Epithelial cell of proximal tubule (primary cell): ENCODE measurements around the gene SH3GL2. TPM values are rescaled to one million over a fixed set of nuclear protein-coding genes. Genes with fewer than 3 reads are reported as not detected.

Source experiments
- DNase-seq: peaks from one replicate; pipeline ENCODE4 v3.0.0-alpha.2; 2011; ENCODE audit warnings: low read depth
- H3K4me3 ChIP-seq: 2 replicates; pipeline ENCODE4 v1.5.1; 2011; ENCODE audit warnings: low read depth, mild to moderate bottlenecking, low read length
- total RNA-seq: library from RNA; depleted of rRNA; stranded (reverse); fragments of >200 nt; gene quantifications from 2 replicates; pipeline ENCODE4 v1.2.3, GENCODE V29; 2015
- TF ChIP-seq, protein P1 (sequence below): conservative IDR thresholded peaks from 2 replicates; pipeline ENCODE4 v1.5.1; 2012; ENCODE audit warnings: low read depth, mild to moderate bottlenecking, low read length

Gene SH3GL2
- total RNA-seq, 1 donor from 2014 or later = 3.4 TPM

DNA sequence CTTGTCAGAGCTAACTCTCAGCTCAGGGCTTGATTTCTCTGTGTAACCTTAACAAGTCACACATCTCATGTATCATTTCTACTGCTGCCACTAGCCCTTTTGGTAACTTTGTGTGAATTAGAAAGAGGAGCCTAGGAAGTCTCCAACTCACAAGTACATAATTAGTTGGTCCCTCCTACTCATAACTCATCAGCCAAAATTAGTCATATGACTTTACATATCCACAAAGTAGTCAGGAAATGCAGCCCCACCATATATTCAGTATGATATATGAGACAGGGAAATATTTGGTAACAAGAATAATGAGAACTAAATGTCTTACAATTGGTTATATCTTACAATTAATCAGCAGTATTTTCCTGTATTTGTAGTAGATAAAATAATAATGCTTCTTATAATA is 250.2 kb downstream of the SH3GL2 start:
- H3K4me3 ChIP-seq = no peak overlapping the region
- TF ChIP-seq, protein P1, sequence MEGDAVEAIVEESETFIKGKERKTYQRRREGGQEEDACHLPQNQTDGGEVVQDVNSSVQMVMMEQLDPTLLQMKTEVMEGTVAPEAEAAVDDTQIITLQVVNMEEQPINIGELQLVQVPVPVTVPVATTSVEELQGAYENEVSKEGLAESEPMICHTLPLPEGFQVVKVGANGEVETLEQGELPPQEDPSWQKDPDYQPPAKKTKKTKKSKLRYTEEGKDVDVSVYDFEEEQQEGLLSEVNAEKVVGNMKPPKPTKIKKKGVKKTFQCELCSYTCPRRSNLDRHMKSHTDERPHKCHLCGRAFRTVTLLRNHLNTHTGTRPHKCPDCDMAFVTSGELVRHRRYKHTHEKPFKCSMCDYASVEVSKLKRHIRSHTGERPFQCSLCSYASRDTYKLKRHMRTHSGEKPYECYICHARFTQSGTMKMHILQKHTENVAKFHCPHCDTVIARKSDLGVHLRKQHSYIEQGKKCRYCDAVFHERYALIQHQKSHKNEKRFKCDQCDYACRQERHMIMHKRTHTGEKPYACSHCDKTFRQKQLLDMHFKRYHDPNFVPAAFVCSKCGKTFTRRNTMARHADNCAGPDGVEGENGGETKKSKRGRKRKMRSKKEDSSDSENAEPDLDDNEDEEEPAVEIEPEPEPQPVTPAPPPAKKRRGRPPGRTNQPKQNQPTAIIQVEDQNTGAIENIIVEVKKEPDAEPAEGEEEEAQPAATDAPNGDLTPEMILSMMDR = no peak
- DNase-seq = no peak

DNA sequence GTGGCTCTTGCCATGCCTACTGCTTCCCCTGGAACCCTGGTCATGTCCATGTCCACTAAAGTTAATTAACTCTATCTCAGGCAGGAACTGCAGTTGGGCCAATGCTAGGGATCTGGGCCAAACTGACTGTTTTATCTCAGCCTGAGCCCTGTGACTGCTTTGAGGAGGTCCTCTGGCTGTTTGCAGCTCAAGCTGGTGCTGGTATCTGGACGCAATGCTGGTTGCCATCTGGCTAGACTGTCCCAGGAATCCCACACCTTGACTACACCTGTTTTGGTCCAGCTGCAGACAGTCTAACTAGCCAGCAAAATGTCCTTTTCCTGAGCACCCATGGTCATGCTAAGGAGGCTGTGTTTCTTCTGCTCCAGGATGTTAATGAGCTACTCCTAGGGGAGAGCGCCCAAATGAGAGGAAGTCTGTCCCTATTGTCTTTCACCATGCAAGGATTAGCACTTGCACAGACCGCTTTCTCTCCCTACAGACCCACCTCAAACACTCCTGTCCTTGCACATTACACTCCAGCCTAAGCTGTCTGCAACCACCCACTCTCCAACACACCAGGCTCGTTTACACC is 251.0 kb downstream of the SH3GL2 start:
- TF ChIP-seq, protein P1 = no peak
- no peak for DNase-seq
- H3K4me3 ChIP-seq = no peak overlapping the region

DNA sequence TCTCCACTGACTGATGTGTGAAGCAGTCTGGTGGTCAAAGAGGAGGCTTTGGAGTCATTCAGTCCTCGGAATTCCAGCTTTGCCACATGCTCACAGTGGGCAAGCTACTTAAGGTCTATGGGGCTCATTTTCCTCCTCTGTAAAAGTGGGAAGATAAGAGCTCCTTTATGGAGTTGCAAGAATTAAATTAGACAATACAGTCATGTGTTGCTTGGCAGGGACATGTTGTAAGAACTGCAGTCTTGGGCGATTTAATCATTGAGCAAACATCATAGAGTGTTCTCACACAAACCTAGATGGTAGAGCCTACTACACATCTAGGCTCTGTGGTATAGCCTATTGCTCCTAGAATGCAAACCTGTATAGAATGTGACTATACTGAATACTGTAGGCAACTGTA is 253.9 kb downstream of the SH3GL2 start:
- TF ChIP-seq, protein P1 = no peak
- H3K4me3 ChIP-seq = no peak overlapping the region
- no peak for DNase-seq

DNA sequence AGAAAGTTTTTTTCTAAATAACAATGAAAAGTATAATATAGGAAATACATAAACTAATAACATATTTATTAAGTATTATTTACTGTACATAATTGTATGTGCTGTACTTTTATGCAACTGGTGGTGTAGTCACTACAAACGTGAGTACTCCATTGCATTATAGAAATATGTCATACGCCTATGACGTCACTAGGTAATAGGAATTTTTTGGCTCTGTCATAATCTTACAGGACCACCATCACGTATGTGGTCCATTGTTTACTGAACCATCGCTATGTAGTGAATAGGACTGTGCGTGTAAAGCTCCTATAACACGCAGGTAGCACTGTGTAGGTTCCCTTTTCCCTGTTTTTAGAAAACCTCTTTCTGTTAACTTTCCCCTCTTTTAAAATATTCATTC is 255.0 kb downstream of the SH3GL2 start:
- H3K4me3 ChIP-seq = no peak overlapping the region
- TF ChIP-seq, protein P1 = no peak
- no peak for DNase-seq

DNA sequence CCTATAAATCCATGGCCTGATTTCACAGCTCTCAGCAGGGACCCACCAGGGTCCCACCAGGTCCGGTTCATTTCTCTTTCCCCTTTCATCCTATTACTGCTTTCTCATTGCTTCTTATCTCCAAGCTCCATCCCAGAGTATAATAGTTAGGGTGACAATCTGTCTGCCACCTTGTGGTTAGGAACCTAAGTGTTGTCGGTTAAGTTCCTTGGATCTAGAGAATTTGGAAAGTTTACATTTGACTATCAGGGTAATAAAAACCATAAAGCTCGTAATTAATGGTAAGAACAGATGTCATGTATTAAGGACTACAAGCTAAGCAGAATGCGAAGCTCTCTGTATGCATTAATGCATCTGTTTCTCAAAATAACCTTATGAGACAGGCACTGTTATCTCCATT is 259.1 kb downstream of the SH3GL2 start:
- TF ChIP-seq, protein P1 = peak; percentile 47
- no peak overlapping the region for H3K4me3 ChIP-seq
- DNase-seq = no peak

DNA sequence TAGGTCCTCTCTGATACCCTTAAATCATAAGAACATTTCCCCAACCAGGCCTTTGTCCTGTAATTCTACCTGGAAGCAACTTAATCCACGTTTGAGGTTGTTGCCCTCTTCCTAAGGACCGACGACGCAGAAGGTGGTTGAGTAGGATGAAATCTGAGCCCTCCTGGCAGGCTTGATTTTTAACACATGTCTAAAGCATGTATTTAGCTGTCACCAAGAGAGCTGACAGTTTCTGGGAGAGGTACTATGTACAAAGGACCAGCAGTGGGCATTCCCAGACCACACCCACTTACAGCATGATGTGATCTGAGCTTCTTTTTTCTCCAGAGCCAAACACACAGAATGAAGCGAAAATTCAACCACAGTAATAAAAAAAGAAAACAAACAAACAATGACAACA is 260.9 kb downstream of the SH3GL2 start:
- DNase-seq = no peak
- H3K4me3 ChIP-seq = no peak overlapping the region
- TF ChIP-seq, protein P1 = no peak

DNA sequence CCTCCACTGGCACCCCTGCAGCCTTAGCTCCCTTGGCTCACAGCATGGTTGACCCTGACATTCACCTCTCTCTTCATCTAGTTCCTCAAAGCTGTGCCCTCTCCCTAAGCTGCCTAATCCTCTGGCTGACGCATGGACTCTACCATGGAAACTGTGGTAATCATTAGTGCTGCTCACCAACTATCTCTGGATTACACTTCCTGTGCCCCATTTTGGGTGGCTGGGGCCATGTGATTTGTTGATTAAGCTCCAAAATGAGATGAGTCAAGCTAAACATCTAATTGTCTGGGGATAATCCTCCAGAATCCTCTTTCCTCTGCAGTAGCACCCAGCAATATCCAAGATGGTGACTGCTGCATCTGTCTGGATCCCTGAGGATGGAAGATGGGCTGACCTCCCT is 264.4 kb downstream of the SH3GL2 start:
- TF ChIP-seq, protein P1 = no peak
- no peak for DNase-seq
- no peak overlapping the region for H3K4me3 ChIP-seq
